ENCODE measurements around the gene NRIP3.

The NRIP3 gene

DNA sequence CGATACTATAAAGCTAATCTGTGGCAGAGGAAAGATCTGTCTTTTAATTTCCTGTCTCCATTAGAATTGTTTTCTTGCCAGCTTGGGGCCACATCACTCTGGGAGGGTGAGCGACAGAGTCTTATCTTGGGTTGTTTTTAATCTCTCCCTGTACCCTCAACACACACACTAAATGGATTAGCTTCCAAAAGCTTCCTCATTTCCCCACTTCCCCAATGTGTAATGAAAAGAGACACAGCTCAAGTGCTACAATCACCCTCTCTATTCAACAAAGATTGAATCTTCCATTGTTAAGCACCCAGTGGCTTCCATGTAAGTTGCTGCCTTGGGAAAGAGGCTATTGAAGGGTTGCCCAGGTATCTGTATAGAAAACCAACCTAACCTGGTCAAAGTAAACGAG lies 54.9 kb downstream of the NRIP3 start:
- POLR2A ChIA-PET, result no interaction called here
- H3K36me3 ChIP-seq (ENCODE audit: control insufficient read depth in 4 of 4, insufficient read depth in 4 of 4, low read length in 3 of 4), result peaks cover 8 to 37% (median 24%) of the 10 kb centered on the region in 4 experiments
- WGBS (ENCODE audit: insufficient coverage), result 0% methylated on average over 1 of the region's 3 CpGs

DNA sequence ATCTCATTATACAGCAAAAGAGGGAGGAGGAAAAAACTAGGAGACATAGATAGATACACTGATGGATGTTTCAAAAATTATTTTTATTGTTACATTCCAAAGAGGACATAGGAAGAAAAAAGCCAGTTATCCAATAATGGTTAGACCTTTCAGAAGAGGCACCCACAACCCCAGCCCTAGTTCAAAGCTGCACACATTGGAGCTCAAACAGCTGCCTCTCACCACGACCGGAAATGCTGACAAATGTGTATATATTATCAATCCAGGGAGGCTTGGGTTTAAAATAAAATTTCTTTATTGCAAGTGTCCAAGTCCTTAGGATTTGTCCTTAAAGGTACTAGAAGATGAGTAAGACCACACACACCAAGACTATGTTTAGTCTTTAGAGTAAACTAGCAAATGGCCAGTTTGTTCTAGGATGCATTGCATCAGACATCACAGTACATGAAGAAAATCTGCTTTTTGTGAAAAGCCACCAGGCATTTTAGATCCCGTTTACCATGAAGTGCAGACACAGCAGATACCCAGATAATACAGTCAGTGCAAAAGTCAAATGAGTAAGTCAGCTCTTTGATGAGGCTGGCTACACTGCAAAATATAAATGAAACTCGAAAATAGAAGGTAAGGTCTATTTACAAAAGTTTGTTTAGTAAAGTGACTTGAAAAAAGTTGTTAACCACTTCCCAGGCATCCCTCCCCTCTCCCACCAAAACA lies 56.4 kb downstream of the NRIP3 start:
- no peak overlapping the region for H3K27ac ChIP-seq (ENCODE audit: insufficient read depth in 1 of 2, low read depth in 1 of 2, low read length in 2 of 2, poor library complexity in 1 of 2, severe bottlenecking in 2 of 2)
- WGBS (ENCODE audit: insufficient coverage), result 100% methylated on average over 1 of the region's 4 CpGs
- H3K4me3 ChIP-seq (ENCODE audit: control insufficient read depth in 1 of 7, extremely low read depth in 1 of 7, insufficient read depth in 4 of 7, low read depth in 2 of 7, low read length in 6 of 7), result no peak overlapping the region
- peak in 1 of 3 donors; percentile 19 for DNase-seq
- no peaks in the 10 kb centered on the region for H3K27me3 ChIP-seq (replicated peaks in 2 of 5; ENCODE audit: control insufficient read depth in 4 of 5, insufficient read depth in 5 of 5, low read length in 4 of 5)
- H3K9me3 ChIP-seq (ENCODE audit: control extremely low read depth in 1 of 5, control insufficient read depth in 4 of 5, insufficient read depth in 2 of 5, low read depth in 1 of 5, low read length in 4 of 5), result no peaks in the 10 kb centered on the region
- H3K36me3 ChIP-seq (ENCODE audit: control insufficient read depth in 4 of 4, insufficient read depth in 4 of 4, low read length in 3 of 4), result peaks cover 8 to 27% (median 18%) of the 10 kb centered on the region in 4 experiments
- CTCF ChIA-PET, result interaction anchor here (3.8 kb wide), 1 partner anchor 13 kb away, joined by 28 read pairs; no protein-coding TSS in a partner anchor
- peaks cover 0 to 12% (median 10%) of the 10 kb centered on the region in 4 experiments for H3K4me1 ChIP-seq (ENCODE audit: control extremely low read depth in 1 of 4, control insufficient read depth in 4 of 4, insufficient read depth in 4 of 4, low read length in 3 of 4)
- POLR2A ChIA-PET, result no interaction called here

More for the DNA sequence above, 54.9 kb downstream of the NRIP3 start:
- Histone ChIP-seq H3K9me3 (ENCODE audit: control extremely low read depth in 1 of 5, control insufficient read depth in 4 of 5, insufficient read depth in 2 of 5, low read depth in 1 of 5, low read length in 4 of 5) (no peaks in the 10 kb centered on the region), H3K4me1 (ENCODE audit: control extremely low read depth in 1 of 4, control insufficient read depth in 4 of 4, insufficient read depth in 4 of 4, low read length in 3 of 4) (peaks cover 0 to 12% (median 10%) of the 10 kb centered on the region in 4 experiments), H3K27me3 (replicated peaks in 2 of 5; ENCODE audit: control insufficient read depth in 4 of 5, insufficient read depth in 5 of 5, low read length in 4 of 5) (no peaks in the 10 kb centered on the region), H3K4me3 (ENCODE audit: control insufficient read depth in 1 of 7, extremely low read depth in 1 of 7, insufficient read depth in 4 of 7, low read depth in 2 of 7, low read length in 6 of 7) (peak overlapping the region in 1 of 7 experiments; percentile 19), H3K27ac (ENCODE audit: insufficient read depth in 1 of 2, low read depth in 1 of 2, low read length in 2 of 2, poor library complexity in 1 of 2, severe bottlenecking in 2 of 2) (no peak overlapping the region)
- CTCF ChIA-PET, result interaction anchor here (1.0 to 3.8 kb wide), 4 partner anchors 9 to 34 kb away, joined by 3 to 28 read pairs (median 3); no protein-coding TSS in a partner anchor
- DNase-seq, result peak; percentile 35 to 60 (median 43)

- Histone ChIP-seq H3K36me3 (ENCODE audit: control insufficient read depth in 4 of 4, insufficient read depth in 4 of 4, low read length in 3 of 4) (peaks cover 2 to 6% (median 5%) of the 10 kb centered on the region in 4 experiments), H3K27ac (ENCODE audit: insufficient read depth in 1 of 2, low read depth in 1 of 2, low read length in 2 of 2, poor library complexity in 1 of 2, severe bottlenecking in 2 of 2) (no peak within 1 kb of the TSS), H3K9me3 (ENCODE audit: control extremely low read depth in 1 of 5, control insufficient read depth in 4 of 5, insufficient read depth in 2 of 5, low read depth in 1 of 5, low read length in 4 of 5) (no peaks in the 10 kb centered on the region), H3K4me1 (ENCODE audit: control extremely low read depth in 1 of 4, control insufficient read depth in 4 of 4, insufficient read depth in 4 of 4, low read length in 3 of 4) (no peaks in the 10 kb centered on the region), H3K4me3 (ENCODE audit: control insufficient read depth in 1 of 7, extremely low read depth in 1 of 7, insufficient read depth in 4 of 7, low read depth in 2 of 7, low read length in 6 of 7) (no peak within 1 kb of the TSS), H3K27me3 (replicated peaks in 2 of 5; ENCODE audit: control insufficient read depth in 4 of 5, insufficient read depth in 5 of 5, low read length in 4 of 5) (no peaks in the 10 kb centered on the region)
- CTCF ChIA-PET, result interaction anchor here (1.6 to 2.0 kb wide), 2 partner anchors 17 to 29 kb away, joined by 5 to 11 read pairs; no protein-coding TSS in a partner anchor
- 100% methylated on average over 1 of the region's 5 CpGs for WGBS (ENCODE audit: insufficient coverage)
- POLR2A ChIA-PET, result no interaction called here
- DNase-seq, result no peak
Measured at GRCh38 chr11:8942518-8943066, 61.2 kb downstream of the NRIP3 start, which contains the start of gene ASCL3. Gene ASCL3 (minus strand): TSS chr11:8943016. CDS start chr11:8938161, 4,855 bp downstream.

GRCh38 chr11:8941341-8942103 lies 62.3 kb downstream of the NRIP3 start:
- ChIA-PET POLR2A (no interaction called here), CTCF (interaction anchor here (1.3 to 2.0 kb wide), 3 partner anchors 9 to 27 kb away, joined by 3 to 11 read pairs (median 5); no protein-coding TSS in a partner anchor)
- WGBS (ENCODE audit: insufficient coverage), result 94% methylated on average over 5 of the region's 8 CpGs
- H3K4me1 ChIP-seq (ENCODE audit: control extremely low read depth in 1 of 4, control insufficient read depth in 4 of 4, insufficient read depth in 4 of 4, low read length in 3 of 4), result no peaks in the 10 kb centered on the region
- H3K27ac ChIP-seq (ENCODE audit: insufficient read depth in 1 of 2, low read depth in 1 of 2, low read length in 2 of 2, poor library complexity in 1 of 2, severe bottlenecking in 2 of 2), result no peak overlapping the region
- no peaks in the 10 kb centered on the region for H3K36me3 ChIP-seq (ENCODE audit: control insufficient read depth in 4 of 4, insufficient read depth in 4 of 4, low read length in 3 of 4)
- H3K9me3 ChIP-seq (ENCODE audit: control extremely low read depth in 1 of 5, control insufficient read depth in 4 of 5, insufficient read depth in 2 of 5, low read depth in 1 of 5, low read length in 4 of 5), result no peaks in the 10 kb centered on the region
- no peak overlapping the region for H3K4me3 ChIP-seq (ENCODE audit: control insufficient read depth in 1 of 7, extremely low read depth in 1 of 7, insufficient read depth in 4 of 7, low read depth in 2 of 7, low read length in 6 of 7)
- H3K27me3 ChIP-seq (replicated peaks in 2 of 5; ENCODE audit: control insufficient read depth in 4 of 5, insufficient read depth in 5 of 5, low read length in 4 of 5), result no peaks in the 10 kb centered on the region
- DNase-seq, result no peak

GRCh38 chr11:8937659-8938058 lies 66.1 kb downstream of the NRIP3 start:
- Histone ChIP-seq H3K4me1 (ENCODE audit: control extremely low read depth in 1 of 4, control insufficient read depth in 4 of 4, insufficient read depth in 4 of 4, low read length in 3 of 4) (no peaks in the 10 kb centered on the region), H3K9me3 (ENCODE audit: control extremely low read depth in 1 of 5, control insufficient read depth in 4 of 5, insufficient read depth in 2 of 5, low read depth in 1 of 5, low read length in 4 of 5) (no peaks in the 10 kb centered on the region), H3K27me3 (replicated peaks in 2 of 5; ENCODE audit: control insufficient read depth in 4 of 5, insufficient read depth in 5 of 5, low read length in 4 of 5) (no peaks in the 10 kb centered on the region), H3K27ac (ENCODE audit: insufficient read depth in 1 of 2, low read depth in 1 of 2, low read length in 2 of 2, poor library complexity in 1 of 2, severe bottlenecking in 2 of 2) (no peak overlapping the region), H3K4me3 (ENCODE audit: control insufficient read depth in 1 of 7, extremely low read depth in 1 of 7, insufficient read depth in 4 of 7, low read depth in 2 of 7, low read length in 6 of 7) (no peak overlapping the region), H3K36me3 (ENCODE audit: control insufficient read depth in 4 of 4, insufficient read depth in 4 of 4, low read length in 3 of 4) (no peaks in the 10 kb centered on the region)
- ChIA-PET CTCF (interaction anchor here (0.6 kb wide), 1 partner anchor 22 kb away, joined by 3 read pairs; no protein-coding TSS in a partner anchor), POLR2A (no interaction called here)
- 92% methylated on average over 14 of the region's 14 CpGs for WGBS (ENCODE audit: insufficient coverage)
- no peak for DNase-seq

GRCh38 chr11:8937159-8937558 lies 66.6 kb downstream of the NRIP3 start:
- H3K9me3 ChIP-seq (ENCODE audit: control extremely low read depth in 1 of 5, control insufficient read depth in 4 of 5, insufficient read depth in 2 of 5, low read depth in 1 of 5, low read length in 4 of 5), result no peaks in the 10 kb centered on the region
- H3K4me3 ChIP-seq (ENCODE audit: control insufficient read depth in 1 of 7, extremely low read depth in 1 of 7, insufficient read depth in 4 of 7, low read depth in 2 of 7, low read length in 6 of 7), result no peak overlapping the region
- 93% methylated on average over 10 of the region's 10 CpGs for WGBS (ENCODE audit: insufficient coverage)
- ChIA-PET POLR2A (no interaction called here), CTCF (no interaction called here)
- H3K36me3 ChIP-seq (ENCODE audit: control insufficient read depth in 4 of 4, insufficient read depth in 4 of 4, low read length in 3 of 4), result no peaks in the 10 kb centered on the region
- no peaks in the 10 kb centered on the region for H3K27me3 ChIP-seq (replicated peaks in 2 of 5; ENCODE audit: control insufficient read depth in 4 of 5, insufficient read depth in 5 of 5, low read length in 4 of 5)
- no peak for DNase-seq
- no peaks in the 10 kb centered on the region for H3K4me1 ChIP-seq (ENCODE audit: control extremely low read depth in 1 of 4, control insufficient read depth in 4 of 4, insufficient read depth in 4 of 4, low read length in 3 of 4)
- no peak overlapping the region for H3K27ac ChIP-seq (ENCODE audit: insufficient read depth in 1 of 2, low read depth in 1 of 2, low read length in 2 of 2, poor library complexity in 1 of 2, severe bottlenecking in 2 of 2)

Data from common myeloid progenitor, CD34-positive (primary cell).